Measurements from ENCODE around the gene COA8.

Gene COA8

DNA sequence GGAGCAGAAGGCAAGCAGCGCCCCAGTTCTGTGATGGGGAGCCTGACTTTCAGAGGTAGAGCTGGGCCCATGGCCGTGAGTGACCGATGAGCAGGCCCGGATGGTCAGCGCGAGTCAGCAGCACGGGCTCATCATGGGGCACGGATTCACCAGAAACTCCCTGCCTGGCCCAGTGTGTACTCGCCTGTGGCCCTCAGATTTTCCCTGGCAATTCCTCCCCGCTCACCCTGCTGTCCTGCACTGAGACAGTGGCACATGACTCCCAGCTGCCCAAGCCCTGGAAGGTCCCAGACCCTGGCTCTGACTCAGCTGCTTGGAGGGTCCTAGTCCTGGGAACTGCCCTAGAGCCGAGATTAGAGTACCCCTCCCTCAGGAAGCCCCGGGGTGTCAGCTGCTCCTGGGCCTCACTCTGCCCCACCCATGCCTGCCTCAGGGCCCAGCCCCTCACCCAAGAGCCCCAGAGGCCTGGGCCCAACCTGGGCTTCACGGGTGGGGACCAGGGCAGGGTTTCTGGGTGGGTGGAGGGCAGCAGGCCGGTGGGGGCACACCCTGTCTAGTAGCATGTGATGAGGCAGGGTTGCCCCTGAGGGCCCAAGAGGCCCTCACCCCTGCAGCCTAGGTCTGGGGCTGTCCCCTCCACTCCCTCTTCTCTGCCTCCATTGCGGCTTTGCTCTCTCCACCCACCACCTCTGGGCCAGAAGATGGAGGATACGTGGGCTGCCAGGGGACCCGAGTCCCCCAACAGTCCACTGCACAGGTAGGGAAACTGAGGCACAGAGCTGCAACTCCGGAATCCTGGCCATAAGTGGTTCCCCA lies 25.4 kb upstream of the COA8 start:
- no peak for DNase-seq

DNA sequence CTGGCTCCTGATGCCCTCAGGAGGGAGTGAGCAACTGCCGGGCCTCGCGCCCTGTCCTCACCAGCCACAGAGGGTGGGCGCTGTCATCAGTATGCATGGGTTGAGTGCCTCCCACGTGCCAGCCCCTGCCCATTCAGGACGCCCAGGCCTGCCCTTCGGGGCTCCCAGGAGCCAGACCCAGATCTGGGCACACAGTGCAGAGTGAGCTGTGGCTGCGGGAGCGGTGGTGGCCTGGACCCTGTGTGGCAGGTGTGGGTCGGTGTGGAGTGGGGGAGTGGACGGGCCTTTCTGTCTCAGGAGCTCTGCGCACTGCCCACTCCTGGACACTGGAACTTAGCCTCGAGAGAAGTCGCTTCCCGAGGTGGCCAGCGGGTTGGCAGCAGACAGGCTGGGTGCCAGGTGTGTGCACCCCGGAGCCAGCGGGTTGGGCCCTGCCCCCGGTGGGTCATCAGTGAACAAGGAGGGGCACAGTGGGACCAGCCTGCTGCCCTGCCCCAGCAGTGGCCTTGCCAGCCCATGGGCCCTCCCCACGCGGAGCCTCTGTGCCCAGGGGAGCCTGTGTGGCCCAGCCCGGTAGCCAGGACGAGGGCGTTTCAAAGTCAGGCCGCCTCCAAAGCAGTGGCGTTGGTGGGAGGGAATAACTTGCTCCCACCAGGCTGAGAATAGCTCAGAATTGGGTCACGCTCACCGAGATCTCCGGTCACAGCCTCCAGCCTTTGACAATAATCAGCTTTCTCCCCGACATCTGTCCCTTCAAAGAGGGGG lies 24.3 kb upstream of the COA8 start:
- DNase-seq, result no peak

DNA sequence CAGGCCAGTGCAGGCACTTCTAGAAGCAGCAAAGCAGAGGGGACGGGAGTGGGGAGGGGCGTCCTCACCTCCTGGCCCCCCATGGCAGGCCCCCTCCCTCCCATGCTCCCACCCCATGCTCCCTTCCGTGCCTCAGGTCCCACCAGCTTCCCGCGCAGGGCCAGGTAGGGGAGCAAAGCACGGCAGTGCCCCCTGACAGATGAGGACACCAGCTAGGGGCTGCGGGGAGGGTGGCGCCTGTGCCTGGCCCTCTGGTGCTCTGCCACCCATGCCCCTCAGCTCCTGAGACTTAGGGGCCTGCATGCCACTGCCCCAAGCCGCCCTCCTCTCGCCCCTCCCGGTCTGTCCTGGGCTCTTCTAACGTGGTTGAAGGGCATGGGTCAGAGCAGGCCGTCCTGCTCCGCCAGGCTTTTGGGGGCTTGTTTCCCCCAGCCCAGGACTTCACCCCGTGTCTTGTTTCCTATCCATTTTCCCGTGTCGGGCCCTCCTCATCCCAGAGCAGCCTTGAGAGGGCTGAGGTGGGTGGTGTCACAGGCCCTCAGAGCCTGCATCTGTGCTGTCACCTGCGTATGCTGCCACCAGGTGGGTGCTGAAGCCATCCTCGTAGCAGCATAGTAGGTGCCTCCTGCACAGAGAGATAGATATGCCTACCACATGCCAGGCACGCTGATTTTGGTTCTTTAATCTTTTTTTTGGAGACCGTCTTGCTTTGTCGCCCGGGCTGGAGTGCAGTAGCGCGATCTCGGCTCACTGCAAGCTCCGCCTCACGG lies 23.5 kb upstream of the COA8 start:
- DNase-seq, result no peak

DNA sequence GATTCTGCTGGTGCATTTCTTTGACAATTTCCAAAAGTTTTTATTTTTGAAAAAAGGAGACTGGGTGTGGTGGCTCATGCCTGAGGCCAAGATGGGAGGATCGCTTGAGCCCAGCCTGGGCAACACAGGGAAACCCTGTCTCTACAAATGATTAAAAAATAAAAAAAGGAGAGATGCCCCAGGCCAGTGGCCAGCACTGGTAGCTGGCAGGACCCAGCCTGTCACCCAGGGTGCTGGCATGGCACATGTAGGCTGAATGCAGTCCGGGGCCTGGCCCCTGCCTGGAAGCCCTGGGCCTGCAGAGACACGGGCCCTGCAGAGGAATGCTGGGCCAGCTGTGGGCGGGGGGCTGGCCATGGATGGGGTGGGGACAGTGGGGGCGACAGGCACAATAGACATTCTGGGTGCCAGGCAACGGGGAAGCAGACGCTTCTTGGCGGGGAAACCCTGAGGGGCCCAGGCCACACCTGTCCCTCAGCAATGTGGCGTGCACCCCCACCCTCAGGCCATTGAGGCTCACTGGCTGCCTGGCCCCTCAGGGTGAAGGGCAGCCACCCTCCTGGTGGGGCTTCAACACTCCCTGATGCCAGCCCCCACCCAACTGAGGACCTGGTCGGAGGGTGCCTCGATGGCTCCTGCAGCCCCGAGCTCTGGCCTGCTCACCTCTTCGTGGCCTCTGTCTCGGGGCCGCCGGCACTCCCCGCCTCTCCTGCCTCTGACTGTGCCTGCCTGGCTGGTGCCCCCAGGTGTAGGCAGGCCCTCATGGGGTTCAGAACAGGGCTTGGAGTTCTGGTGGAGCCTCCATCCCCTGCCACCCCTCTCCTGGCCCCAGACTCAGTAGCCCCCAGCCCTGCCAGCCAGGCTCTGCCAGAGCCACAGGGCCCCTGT lies 21.7 kb upstream of the COA8 start:
- no peak for DNase-seq

DNA sequence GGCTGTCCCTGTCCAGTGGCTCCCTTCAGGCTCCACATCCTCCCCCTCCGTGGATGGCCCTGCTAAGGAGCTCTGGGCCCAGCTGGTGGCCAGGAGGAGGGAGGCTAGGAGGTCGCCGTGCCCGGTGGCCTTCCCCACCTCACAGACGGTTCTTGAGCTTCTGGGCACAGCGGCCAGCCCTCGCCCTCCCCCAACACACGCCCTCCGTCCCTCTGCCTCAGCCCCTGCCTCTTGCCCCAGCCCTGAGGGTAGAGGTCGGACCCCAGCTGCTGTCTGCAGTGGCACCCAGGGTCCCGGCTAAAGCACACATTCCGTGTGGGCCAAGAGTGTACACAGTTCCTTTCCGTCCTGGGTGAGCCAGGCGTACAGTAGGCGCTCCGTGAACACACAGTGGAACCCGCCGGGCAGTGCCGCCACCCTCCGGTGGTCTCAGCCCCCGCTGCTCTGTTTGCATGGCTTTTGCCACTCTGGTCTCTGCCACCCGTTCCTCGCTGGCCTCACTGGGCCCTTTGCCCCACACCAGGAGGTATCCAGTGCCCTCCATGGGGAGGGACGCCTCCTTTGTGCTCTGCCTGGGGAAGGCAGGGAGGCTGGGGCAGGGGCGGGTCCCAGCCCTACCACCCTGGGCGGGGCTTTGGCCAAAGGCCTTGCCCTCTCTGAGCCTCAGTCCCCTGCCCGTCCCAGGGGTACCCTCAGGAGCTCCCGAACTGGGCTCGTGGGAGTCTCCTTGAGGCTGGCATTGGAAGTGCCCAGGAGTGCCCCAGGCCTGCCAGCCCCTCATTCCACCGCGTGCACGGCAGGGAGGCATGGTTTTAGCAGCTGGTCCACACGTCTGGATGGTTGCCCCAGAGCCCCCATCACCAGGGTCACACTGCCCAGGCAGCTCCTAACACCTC lies 20.8 kb upstream of the COA8 start:
- DNase-seq, result no peak

DNA sequence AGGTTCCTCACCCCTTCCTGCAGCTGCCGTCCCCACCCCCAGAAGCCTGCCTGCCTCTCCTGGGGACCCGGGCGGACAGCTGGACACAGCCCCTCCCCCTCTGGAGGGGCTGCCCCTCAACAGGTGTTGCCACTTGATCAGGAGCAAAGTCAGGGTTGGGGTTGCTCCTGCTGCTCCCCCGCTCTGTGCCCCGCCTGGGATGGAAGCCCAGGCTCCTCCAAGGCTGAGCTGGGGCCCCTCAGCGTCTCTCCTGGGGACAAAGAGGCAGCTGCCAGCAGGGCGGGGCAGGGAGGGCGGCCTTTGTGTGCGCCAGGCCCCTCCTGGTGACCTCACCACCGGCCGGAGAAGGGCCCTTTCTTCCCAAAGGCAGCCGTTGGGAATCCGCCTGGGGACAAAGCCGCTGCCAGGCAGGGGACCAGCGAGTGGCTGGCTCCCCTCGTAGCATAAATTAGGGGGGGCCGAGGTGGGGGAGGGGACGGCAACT lies 20.1 kb upstream of the COA8 start:
- DNase-seq, result no peak

DNA sequence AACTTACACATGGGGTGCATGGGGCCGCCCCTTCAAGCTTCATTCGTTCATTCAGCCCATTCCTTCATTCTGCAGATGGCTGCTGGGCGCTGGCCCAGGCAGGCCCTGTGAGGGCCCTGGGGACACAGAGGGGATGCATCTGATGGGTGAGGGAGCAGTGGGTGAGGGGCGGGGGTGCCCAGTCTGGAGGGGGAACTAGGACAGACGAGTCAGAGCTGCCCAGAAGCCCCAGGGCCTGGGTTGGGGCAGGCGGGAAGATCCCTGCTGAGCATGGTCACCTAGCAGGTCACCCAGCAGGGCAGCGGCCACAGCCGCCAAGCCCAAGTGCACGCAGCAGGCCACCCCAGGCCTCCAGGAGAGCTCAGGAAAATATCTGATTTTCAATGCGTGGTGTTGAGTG lies 19.6 kb upstream of the COA8 start:
- DNase-seq, result no peak

DNA sequence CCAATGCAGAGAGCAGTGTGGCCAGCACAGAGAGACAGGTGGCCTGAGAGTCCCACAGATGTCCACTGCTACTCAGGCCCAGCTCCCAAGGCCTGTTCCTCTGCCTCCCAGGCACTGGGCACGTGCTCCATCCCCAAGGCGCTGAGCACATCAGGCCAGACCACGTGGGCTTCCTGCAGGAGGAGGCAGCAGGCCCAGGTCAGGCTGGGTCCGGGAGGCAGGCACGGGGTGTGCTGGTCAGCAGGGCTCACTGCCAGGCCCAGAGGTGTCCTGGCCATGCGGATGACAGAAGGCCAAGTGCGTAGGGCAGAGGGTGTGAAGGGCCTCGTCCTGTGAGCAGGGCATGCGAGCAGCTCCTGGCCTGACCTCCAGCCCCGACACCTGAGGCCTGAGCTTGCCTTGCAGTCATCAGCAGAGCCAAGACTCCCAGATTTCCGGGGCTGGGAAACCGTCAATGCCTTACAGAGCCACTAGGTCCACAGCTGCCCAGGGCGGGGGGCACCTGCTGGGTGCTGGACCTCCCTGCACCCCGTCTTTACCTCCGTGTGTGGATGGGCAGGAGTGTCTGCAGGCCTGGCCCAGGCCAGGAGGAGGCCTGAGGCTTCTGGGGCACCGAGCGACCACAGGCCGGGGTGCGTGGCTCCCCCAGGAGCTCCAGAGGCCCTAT lies 18.9 kb upstream of the COA8 start:
- no peak for DNase-seq

DNA sequence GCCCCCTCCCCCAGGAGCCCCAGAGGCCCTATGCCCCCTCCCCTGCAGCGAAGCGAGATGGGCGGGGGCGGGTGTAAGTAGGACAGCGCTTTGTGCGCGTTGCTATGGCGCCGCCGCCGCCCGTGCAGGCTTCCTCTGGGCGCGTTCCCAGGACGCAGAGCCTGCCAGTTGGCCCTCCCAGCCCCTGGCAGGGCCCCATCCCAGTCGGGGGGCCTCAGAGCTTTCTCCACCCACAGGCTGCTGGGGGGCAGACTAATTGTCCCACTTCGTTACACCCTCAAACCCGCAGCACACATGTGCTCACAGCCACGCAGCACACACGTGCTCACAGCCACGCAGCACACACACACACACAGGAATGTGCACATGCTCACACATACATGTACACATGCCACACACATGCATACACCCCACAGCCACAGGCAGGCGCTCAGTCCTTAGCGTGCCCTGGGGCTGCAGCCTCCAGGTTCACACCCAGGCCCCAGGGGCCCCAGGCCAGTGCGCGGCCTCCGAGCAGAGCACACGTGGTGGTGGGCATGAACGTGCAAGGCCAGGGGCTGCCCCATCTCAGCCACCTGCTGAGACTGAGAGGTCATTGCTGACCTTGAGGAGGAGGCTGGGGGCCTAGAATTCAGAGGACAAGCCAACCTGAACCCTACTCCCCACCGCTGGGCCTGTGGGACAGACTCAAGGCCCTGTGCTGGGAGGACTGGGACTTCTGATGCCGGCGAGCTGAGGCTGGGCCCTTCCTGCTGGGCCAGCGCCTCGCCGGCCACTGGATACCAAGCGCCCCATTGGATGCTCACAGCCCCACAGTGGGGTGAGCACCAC lies 18.2 kb upstream of the COA8 start:
- DNase-seq, result no peak

DNA sequence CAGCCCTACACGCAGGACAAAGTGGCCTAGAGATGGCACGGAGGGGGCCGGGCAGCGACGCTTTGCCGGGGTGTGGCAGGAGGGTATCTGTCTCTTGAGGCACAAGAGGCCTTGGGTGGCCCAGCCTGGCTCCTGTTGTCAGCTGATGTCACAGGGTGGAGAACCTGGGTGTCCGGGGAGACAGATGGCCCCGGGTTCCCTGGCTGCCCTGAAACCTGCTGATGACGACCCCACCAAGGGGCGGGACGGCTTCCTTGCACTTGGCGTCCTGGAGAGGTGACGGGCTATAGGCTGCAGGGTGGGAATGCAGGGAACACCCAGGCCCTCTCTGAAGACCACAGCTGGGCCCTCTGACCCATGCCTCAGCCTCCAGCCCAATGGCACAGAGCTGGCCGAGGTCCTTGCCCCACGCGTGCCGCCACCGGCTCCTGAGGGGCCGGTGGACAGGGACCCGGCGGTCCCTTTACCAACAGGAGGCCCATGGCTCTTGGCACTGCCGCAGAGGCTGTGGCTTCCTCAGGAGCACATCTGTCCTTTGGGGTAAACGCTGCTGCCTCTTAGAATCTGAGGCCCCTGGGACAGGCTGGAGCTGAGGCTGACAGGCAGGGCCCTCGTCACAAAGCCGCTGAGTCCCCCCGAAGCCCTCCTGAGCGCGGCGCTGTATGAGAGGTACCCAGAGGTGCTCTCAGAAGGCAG lies 17.4 kb upstream of the COA8 start:
- DNase-seq, result no peak

DNA sequence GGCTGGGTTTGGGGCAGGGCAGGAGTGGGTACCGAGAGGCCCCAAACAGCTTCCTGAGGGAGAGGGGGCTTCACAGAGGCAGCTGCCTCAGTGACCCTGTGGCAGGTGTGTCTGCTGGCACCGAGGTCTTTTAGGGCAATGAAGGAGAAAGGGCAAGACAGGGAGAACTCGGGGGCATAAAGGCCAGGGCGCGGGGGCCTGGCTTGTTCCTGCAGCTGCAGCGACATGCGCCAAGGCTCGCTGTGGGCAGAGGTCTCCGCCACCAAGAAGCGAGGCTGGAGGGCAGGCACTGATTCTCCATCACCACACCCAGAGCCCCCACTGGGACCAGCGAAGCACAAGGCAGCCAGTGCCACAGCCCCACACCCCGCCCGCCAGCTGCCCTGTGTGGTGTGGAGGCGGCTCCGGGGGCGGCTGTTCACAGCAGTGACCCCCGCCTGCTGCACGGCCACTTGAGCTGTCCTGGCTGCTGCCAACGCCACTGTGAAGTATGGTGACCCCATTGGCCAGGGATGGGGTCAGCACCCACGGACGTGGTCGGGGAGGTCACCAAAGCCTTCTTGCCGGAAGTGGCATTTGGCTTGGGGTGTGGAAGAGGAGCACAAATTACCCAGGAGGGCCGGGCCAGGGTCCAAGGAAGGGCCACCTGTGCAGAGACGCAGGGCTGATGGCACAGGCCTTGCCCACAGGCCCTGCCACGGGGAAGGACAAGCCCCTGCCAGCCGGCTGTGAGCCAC lies 16.7 kb upstream of the COA8 start:
- DNase-seq, result no peak

DNA sequence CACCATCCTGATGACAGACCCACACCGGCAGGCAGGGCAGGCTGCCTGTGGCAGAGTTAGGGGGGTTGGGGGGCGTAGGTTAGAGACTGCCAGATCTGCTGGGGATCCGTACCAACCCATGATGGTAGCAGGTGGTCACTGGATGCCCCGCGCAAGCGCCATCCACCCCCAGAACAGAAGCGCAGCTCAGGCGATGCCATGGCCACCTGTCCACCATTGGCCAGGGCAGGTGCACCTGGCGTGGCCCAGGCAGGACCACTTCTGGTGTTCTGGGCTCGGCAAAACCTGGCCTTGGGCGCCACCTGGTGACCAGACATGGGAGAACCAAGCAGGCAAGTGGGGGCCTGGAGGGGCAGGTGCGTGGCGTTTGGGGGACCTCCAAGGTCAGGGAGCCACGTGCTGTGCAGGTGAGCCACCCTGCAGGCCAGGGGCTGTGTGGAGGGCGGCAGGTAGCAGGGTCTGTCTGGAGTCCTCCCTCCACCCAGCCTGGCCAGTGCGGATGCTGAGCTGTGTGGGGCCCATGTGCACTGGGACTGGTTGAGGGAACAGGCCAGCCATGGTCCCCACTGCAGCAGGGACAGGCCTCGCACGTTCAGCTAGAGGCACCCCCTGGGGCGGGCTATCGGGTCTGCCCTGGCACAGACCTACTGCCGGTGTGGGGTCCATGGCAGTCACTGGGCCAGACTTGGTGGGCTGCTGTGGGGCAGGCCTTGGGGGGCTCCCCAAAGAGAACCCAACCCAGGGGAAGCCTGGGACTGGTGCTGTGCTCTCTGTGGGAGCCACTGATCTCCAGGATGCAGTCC lies 15.9 kb upstream of the COA8 start:
- peak; percentile 82 to 83 for DNase-seq

DNA sequence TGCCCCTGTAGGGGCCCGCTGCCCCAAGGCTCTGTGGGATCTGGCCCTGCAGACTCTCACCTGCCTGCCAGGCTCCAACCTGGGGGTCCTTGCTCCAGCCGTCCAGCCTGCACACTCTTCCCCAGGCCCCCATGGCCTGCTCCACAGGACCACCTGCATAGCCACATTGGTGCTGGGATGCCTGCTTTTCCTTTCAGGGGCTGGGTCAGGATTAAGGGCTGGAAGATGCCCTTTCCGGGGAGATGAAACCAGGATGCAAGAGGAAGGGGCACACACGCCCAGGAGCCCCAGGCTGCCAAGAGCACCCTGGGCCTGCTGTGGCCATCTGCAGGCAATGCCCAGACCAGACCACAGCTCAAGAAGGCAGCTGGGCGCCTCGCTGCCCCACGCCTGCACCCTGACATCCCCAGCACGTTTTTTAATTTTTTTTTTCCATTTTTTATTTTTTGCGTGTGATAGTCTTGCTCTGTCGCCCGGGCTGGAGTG lies 15.3 kb upstream of the COA8 start:
- DNase-seq, result no peak

DNA sequence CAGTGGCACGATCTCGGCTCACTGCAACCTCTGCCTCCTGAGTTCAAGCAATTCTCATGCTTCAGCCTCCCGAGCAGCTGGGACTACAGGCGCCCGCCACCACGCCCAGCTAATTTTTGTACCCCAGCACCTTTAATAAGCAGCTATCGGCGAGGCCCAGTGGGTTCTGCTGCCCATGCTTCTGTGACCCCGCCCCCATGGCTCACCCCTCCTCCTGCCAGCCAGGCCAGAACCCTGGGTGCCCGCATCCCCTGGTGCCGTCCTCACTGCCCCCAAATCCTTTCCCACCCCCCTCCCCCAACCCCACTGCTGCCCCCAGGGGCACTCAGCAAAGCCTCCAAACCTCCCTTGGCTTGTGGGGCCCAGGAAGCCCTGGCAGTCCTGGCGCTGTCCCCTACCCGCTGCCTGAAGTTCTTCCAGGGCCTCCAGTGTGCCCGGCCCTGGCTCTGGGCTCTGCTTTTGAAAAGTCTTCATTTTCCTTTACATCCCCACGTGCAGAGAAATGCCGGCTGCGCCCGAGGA lies 14.8 kb upstream of the COA8 start:
- DNase-seq, result no peak

DNA sequence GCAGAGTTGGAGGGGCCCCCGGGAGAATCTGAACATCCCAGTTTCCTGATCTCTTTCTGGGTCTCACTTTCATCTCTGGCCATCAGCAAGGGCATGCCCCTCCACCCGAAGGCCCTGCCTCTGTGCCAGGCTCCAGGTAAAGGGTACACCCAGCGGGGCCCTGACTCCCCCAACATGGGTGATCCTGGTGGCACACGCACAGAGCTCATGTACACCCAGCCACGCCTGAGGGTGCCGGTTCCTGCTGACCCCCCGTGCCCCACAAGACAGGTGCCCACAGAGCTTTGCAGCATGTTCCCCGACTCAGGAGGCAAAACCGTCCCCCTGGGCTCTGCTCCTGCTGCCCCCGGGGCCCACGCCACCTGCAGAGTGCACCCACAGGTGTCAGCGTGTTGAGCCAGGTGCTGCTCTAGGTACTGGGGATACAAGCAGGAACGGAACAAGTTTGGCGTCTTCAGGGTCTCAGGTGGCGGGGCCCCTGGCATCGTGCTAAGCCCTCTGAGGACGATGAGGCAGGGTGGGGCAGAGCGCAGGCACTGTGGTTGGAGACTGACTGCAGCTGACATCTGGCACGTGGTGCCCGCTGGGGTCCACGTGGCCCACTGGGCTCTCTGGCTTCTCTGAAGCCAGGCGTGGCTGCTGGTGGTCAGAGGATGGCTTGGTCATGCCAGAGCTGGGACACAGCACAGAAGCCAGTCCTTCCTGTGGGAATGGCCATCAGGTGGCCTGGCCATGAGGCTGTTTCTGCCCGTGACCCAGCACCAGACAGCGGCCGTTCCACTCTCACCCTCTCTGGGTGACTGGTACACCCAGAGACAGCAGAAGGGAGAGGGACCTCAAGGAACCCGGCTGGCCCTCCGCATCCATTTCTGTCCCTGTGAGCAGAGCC lies 14.1 kb upstream of the COA8 start:
- no peak for DNase-seq
